ENCODE measurements around the gene ME2.

- TF ChIP-seq POLR2A (IDR thresholded peaks at IDR 0.05; ENCODE audit: low read length) (no peak), GATA1 (IDR thresholded peaks at IDR 0.05; ENCODE audit: low read depth, low read length) (no peak)
Measured at GRCh38 chr18:50859793-50860555, 18.9 kb upstream of the ME2 start.

Measured in erythroblast (primary cell).